ENCODE data around the gene PRM2.
"Not testable (repeated sequence)": the region's sequence is repeated elsewhere in the genome, so short reads cannot be mapped to it uniquely, and the experiment has no call there.

Gene PRM2

DNA sequence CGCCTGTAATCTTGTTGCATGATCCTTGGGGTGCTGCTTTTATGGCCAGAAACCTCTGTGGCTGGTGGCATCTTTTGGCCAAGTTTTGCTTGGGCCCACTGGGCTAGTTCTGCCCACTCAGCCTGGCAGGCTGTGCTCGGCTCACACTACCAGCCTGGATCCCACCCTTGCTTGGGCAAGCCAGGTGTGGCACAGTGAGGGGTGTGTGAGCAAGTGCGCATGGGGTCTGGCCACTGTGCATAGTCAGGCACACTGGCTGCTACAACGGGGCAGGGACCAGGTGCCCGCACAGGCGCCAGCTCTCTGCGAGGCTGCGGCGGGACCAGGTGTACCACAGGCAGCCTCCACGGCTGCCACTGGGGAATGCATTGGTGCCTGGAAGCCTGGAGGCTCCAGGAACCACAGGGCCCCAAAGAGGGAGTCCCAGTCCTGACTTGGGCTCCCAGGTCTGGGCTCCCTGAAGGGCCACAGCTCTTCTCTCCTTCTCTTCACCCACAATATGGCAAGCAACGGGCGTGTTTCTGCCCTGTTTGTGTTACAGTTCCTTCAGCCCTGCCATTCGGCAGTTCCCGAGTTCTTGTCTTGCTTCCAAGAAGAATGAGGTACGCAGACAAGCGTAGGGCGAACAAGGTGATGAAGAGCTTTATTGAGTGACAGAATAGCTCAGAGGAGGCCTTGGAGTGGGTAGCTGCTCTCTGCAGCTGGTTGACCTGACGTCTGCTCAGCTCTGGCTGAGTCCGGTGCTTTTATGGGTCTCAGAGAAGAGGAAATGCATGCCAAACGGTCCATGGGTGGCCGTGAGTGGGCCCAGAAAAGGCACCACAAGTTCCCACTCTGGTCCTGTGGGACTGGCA, 31.6 kb upstream of the PRM2 start:
- H3K27ac ChIP-seq (ENCODE audit: insufficient read depth, low read depth, low read length, poor library complexity, severe bottlenecking), result no peak overlapping the region
- no peaks in the 10 kb centered on the region for H3K27me3 ChIP-seq (ENCODE audit: control insufficient read depth, insufficient read depth, low read length, poor library complexity, severe bottlenecking)
- no peak overlapping the region for H3K4me3 ChIP-seq (ENCODE audit: insufficient read depth, low read depth, low read length)
- H3K36me3 ChIP-seq (ENCODE audit: control insufficient read depth, insufficient read depth, low read length), result no peaks in the 10 kb centered on the region
- no peaks in the 10 kb centered on the region for H3K9me3 ChIP-seq (ENCODE audit: control insufficient read depth, low read length)
- H3K4me1 ChIP-seq (ENCODE audit: control insufficient read depth, insufficient read depth, low read length), result no peaks in the 10 kb centered on the region
- 92 to 93% methylated on average over 21 of the region's 21 CpGs for WGBS, 2 experiments

DNA sequence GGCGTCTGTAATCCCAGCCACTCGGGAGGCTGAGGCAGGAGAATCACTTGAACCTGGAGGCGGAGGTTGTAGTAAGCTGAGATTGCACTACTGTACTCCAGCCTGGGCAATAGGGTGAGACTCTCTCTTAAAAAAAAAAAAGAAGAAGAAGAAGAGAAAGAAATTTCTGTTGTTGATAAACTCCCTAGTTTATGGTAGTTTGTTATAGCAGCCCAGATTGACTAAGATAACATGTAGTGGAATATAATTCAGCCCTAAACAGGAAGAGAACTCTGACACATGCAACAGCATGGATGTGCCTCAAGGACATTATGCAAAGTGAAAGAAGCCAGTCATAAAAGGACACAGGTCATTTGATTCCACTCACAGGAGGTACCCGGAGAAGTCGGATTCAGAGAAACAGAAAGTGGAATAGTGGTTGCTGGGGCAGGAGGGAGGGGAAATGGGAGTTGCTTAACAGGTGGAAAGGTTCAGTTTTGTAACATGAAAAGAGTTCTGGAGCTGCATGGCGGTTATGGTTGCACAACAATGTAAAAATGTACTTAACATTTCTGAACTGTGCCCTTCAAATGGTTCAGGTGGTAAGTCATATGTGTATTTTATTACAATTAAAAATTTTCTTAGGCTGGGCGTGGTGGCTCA, 30.8 kb upstream of the PRM2 start:
- Histone ChIP-seq H3K4me3 (ENCODE audit: insufficient read depth, low read depth, low read length) (no peak overlapping the region), H3K36me3 (ENCODE audit: control insufficient read depth, insufficient read depth, low read length) (no peaks in the 10 kb centered on the region)

DNA sequence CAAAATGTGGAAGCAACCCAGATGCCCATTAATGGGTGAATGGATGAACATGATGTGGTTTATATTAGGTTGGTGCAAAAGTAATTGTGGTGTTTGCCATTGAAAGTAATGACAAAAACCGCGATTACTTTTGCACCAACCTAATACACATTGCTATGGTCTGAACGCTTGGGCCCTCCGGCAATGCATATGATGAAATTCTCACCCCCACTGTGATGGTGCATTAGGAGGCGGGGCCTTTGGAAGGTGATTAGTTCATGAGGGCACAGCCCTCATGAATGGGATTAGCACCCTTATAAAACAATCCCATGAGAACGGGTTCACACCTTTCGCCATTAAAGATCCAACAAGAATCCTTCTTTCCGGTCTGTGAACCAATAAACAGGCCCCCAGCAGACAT, 30.1 kb upstream of the PRM2 start:
- 80 to 85% methylated on average over 8 of the region's 8 CpGs for WGBS, 2 experiments
- H3K4me1 ChIP-seq (ENCODE audit: control insufficient read depth, insufficient read depth, low read length), result no peaks in the 10 kb centered on the region
- H3K4me3 ChIP-seq (ENCODE audit: insufficient read depth, low read depth, low read length), result no peak overlapping the region
- no peaks in the 10 kb centered on the region for H3K27me3 ChIP-seq (ENCODE audit: control insufficient read depth, insufficient read depth, low read length, poor library complexity, severe bottlenecking)
- no peaks in the 10 kb centered on the region for H3K36me3 ChIP-seq (ENCODE audit: control insufficient read depth, insufficient read depth, low read length)
- H3K9me3 ChIP-seq (ENCODE audit: control insufficient read depth, low read length), result no peaks in the 10 kb centered on the region
- H3K27ac ChIP-seq (ENCODE audit: insufficient read depth, low read depth, low read length, poor library complexity, severe bottlenecking), result no peak overlapping the region

More for the DNA sequence above, 30.8 kb upstream of the PRM2 start:
- 93 to 94% methylated on average over 7 of the region's 7 CpGs for WGBS, 2 experiments
- H3K4me1 ChIP-seq (ENCODE audit: control insufficient read depth, insufficient read depth, low read length), result no peaks in the 10 kb centered on the region
- H3K27ac ChIP-seq (ENCODE audit: insufficient read depth, low read depth, low read length, poor library complexity, severe bottlenecking), result no peak overlapping the region
- H3K9me3 ChIP-seq (ENCODE audit: control insufficient read depth, low read length), result no peaks in the 10 kb centered on the region
- H3K27me3 ChIP-seq (ENCODE audit: control insufficient read depth, insufficient read depth, low read length, poor library complexity, severe bottlenecking), result no peaks in the 10 kb centered on the region

DNA sequence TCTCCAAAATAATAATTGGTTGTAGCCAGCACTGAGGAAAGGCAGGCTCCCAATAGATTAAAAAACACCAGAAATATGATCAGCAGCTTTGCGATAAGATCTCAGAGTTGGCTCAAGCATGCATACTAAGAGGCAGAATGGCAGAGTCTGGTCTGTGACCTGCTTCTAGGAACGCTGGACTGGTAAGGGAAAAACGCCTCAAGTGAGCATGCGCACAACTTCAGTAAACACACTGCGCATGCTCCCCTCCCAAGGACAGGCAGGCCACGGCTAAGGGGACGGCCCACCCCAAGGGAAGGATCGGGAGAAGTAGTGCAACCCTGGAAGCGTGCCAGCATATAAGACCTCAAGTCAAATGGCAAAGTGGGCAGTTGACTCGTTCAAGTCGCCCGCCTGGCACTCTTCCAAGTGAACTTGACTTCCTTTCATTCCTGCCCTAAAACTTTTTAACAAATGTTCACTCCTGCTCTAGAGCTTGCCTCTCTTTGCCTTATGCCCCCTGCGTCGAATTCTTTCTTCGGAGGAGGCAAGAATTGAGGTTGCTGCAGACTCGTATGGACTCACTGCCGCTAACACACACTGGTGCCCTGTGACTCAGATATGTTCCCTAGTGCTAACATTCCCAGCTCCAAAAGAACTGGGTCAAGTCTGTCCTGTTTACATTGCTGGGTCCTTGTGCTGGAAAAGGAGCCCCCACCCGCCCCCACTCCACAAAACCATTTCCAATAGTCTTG, 27.3 kb upstream of the PRM2 start:
- Histone ChIP-seq H3K4me1 (ENCODE audit: control insufficient read depth, insufficient read depth, low read length) (no peaks in the 10 kb centered on the region), H3K9me3 (ENCODE audit: control insufficient read depth, low read length) (no peaks in the 10 kb centered on the region), H3K36me3 (ENCODE audit: control insufficient read depth, insufficient read depth, low read length) (no peaks in the 10 kb centered on the region), H3K27ac (ENCODE audit: insufficient read depth, low read depth, low read length, poor library complexity, severe bottlenecking) (no peak overlapping the region), H3K4me3 (ENCODE audit: insufficient read depth, low read depth, low read length) (no peak overlapping the region), H3K27me3 (ENCODE audit: control insufficient read depth, insufficient read depth, low read length, poor library complexity, severe bottlenecking) (no peaks in the 10 kb centered on the region)
- WGBS, 2 experiments, result 92 to 93% methylated on average over 18 of the region's 18 CpGs

DNA sequence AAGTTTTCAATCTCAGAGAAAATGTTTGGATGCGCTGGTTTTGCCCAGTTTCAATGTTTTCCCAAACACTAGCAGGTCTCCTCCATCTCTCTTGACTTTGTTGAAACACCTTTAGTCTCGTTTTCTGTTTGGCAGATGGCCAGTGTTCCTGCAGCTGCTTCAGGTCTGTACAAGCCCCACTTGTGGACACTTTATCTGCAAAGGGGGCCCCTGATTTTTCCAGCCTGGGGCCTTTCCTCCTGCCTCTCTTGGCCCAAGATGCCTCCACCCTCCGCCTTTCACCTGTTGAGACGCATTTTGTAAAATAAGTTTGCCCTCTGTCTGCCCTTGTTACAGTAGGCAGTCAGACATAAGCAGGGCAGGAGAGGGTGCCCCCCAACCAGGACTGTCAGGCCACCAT, 26.7 kb upstream of the PRM2 start:
- Histone ChIP-seq H3K27ac (ENCODE audit: insufficient read depth, low read depth, low read length, poor library complexity, severe bottlenecking) (no peak overlapping the region), H3K36me3 (ENCODE audit: control insufficient read depth, insufficient read depth, low read length) (no peaks in the 10 kb centered on the region), H3K9me3 (ENCODE audit: control insufficient read depth, low read length) (no peaks in the 10 kb centered on the region), H3K4me3 (ENCODE audit: insufficient read depth, low read depth, low read length) (no peak overlapping the region), H3K27me3 (ENCODE audit: control insufficient read depth, insufficient read depth, low read length, poor library complexity, severe bottlenecking) (no peaks in the 10 kb centered on the region), H3K4me1 (ENCODE audit: control insufficient read depth, insufficient read depth, low read length) (no peaks in the 10 kb centered on the region)
- 91 to 93% methylated on average over 4 of the region's 4 CpGs for WGBS, 2 experiments

DNA sequence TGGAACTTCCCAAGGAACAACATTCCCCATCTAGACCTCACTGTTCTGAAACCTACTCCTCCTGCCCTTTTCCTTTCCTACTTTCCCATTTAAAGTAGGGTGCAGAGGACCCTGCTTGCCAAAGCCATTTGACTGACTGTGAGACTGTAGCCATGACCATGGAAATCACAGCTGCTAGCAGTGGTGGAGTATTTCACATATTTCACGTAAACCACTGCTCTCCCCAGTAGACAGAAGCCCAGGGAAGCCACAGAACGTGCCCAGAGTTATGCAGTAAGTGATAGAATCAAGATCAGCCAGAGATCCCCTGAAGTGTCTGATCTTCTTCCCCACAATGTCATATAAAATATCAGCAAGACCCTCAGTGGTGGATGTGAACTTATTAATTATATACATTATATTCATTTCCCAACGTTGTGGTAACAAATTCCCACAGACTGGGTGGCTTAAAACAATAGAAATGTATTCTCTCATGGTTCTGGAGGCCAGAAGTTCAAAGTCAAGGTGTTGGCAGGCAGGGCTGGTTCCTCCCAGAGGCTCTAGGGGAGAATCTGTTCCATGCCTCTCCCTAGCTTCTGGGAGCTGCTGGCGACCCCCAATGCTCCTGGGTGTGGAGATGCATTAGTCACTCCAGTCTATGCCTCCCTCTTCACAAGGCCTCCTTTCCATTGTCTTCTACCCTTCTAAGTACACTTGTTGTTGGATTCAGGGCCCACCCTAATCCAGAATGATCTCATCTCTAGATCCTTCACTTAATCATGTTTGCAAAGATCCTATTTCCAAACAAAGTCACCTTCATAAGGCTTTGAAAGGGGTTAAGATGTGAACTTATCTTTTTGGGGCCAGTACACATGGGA, 25.6 kb upstream of the PRM2 start:
- no peak overlapping the region for H3K4me3 ChIP-seq (ENCODE audit: insufficient read depth, low read depth, low read length)
- peaks cover 7% of the 10 kb centered on the region for H3K4me1 ChIP-seq (ENCODE audit: control insufficient read depth, insufficient read depth, low read length)
- no peaks in the 10 kb centered on the region for H3K36me3 ChIP-seq (ENCODE audit: control insufficient read depth, insufficient read depth, low read length)
- no peaks in the 10 kb centered on the region for H3K27me3 ChIP-seq (ENCODE audit: control insufficient read depth, insufficient read depth, low read length, poor library complexity, severe bottlenecking)
- H3K9me3 ChIP-seq (ENCODE audit: control insufficient read depth, low read length), result no peaks in the 10 kb centered on the region
- H3K27ac ChIP-seq (ENCODE audit: insufficient read depth, low read depth, low read length, poor library complexity, severe bottlenecking), result no peak overlapping the region
- WGBS, 2 experiments, result 83 to 91% methylated on average over 4 of the region's 4 CpGs

DNA sequence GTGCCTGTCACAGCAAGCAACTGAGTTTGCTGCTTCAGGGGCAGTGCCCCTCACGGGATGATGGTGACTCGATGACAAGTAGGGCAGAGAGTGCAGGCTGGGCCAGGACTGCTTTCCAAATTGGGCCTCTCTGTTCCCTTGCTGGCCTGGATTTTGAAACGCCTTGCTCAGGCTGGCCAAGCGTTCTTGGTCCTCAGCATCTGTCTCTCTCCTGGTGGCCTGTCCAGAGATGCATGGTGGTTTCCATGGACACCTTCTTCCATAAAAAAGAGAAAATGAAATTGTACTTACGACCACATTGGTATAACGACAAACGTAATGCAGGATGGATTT, 24.2 kb upstream of the PRM2 start:
- Histone ChIP-seq H3K27me3 (ENCODE audit: control insufficient read depth, insufficient read depth, low read length, poor library complexity, severe bottlenecking) (no peaks in the 10 kb centered on the region), H3K4me1 (ENCODE audit: control insufficient read depth, insufficient read depth, low read length) (peaks cover 7% of the 10 kb centered on the region), H3K9me3 (ENCODE audit: control insufficient read depth, low read length) (no peaks in the 10 kb centered on the region), H3K27ac (ENCODE audit: insufficient read depth, low read depth, low read length, poor library complexity, severe bottlenecking) (no peak overlapping the region), H3K4me3 (ENCODE audit: insufficient read depth, low read depth, low read length) (no peak overlapping the region), H3K36me3 (ENCODE audit: control insufficient read depth, insufficient read depth, low read length) (no peaks in the 10 kb centered on the region)
- WGBS, 2 experiments, result 91 to 96% methylated on average over 7 of the region's 7 CpGs

DNA sequence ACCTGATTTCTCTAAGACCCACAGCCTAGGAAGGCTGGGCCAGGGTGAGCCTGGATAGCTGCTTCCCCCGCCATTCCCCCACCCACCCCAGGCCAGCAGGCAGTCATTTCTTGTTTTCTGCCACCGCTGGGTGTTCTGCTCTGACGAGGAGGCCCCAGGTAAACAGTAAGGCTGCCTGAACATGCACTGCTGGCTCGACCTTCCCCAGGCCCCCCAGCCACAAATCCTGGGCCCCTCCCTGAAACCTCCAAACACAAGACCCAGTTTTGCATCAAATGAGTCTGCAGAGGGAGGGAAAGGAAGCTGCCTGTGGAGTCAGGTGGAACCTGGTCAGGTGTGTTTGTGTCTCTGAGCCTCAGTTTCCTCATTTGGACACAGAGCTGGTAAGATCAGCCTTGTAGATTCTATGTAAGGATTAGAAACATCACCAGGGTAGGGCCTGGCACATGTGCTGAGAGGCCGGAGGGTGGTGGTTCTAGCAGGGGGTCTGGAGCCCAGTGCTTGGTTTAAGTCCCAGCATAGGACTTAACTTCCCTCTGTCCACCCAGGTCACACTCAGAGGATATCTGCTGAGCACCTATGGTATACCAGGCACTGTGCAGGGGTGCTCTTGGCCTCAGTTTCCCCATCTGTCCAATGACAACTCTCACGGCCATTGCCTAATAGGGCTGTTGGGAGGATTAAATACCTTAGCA, 23.7 kb upstream of the PRM2 start:
- H3K9me3 ChIP-seq (ENCODE audit: control insufficient read depth, low read length), result no peaks in the 10 kb centered on the region
- H3K4me1 ChIP-seq (ENCODE audit: control insufficient read depth, insufficient read depth, low read length), result peaks cover 7% of the 10 kb centered on the region
- no peaks in the 10 kb centered on the region for H3K36me3 ChIP-seq (ENCODE audit: control insufficient read depth, insufficient read depth, low read length)
- no peak overlapping the region for H3K4me3 ChIP-seq (ENCODE audit: insufficient read depth, low read depth, low read length)
- no peaks in the 10 kb centered on the region for H3K27me3 ChIP-seq (ENCODE audit: control insufficient read depth, insufficient read depth, low read length, poor library complexity, severe bottlenecking)
- H3K27ac ChIP-seq (ENCODE audit: insufficient read depth, low read depth, low read length, poor library complexity, severe bottlenecking), result no peak overlapping the region
- 81 to 87% methylated on average over 6 of the region's 6 CpGs for WGBS, 2 experiments

DNA sequence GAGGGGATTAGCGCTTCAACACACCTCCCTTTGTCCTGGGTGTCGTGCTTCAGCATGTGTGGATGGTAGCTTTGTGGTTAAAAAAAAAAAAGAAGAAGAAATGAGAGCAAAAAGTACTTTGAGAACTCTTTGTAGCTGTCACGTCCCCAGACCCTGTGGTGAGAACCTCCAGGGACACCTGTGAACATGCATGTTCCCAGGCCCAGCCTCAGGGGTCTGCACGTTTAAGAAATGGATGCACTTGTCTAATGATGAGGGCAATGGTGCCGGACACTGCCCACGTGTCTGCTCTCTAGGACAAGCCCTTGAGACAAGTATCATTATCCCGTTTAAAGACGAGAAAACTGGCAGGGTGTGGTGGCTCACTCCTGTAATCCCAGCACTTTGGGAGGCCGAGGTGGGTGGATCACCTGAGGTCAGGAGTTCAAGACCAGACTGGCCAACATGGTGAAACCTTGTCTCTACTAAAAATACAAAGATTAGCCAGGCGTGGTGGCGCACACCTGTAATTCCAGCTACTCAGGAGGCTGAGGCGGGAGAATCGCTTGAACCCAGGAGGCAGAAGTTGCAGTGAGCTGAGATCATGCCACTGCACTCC, 22.8 kb upstream of the PRM2 start:
- H3K4me3 ChIP-seq (ENCODE audit: insufficient read depth, low read depth, low read length); H3K4me1 ChIP-seq (ENCODE audit: control insufficient read depth, insufficient read depth, low read length); H3K27ac ChIP-seq (ENCODE audit: insufficient read depth, low read depth, low read length, poor library complexity, severe bottlenecking); H3K36me3 ChIP-seq (ENCODE audit: control insufficient read depth, insufficient read depth, low read length); H3K9me3 ChIP-seq (ENCODE audit: control insufficient read depth, low read length); H3K27me3 ChIP-seq (ENCODE audit: control insufficient read depth, insufficient read depth, low read length, poor library complexity, severe bottlenecking): not testable (repeated sequence)
- 90 to 93% methylated on average over 13 of the region's 13 CpGs for WGBS, 2 experiments
